Daoy (cell line): ENCODE measurements around the gene PI3. TPM values are rescaled to one million over a fixed set of nuclear protein-coding genes. Genes with fewer than 3 reads are reported as not detected.
"Not testable (repeated sequence)": the region's sequence is repeated elsewhere in the genome, so short reads cannot be mapped to it uniquely, and the experiment has no call there.

Experiments
- DNase-seq: peaks from one replicate; pipeline ENCODE4 v3.0.0-alpha.2; 2015; ENCODE audit warnings: low read depth
- total RNA-seq: library from RNA; depleted of rRNA; stranded (reverse); fragments of >200 nt; shearing (Covaris generic); gene quantifications from 2 replicates; pipeline ENCODE4 v1.2.3, GENCODE V29; 2014; rRNA removed

The PI3 gene, protein sequence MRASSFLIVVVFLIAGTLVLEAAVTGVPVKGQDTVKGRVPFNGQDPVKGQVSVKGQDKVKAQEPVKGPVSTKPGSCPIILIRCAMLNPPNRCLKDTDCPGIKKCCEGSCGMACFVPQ
- not detected in 2 replicates for total RNA-seq

DNA sequence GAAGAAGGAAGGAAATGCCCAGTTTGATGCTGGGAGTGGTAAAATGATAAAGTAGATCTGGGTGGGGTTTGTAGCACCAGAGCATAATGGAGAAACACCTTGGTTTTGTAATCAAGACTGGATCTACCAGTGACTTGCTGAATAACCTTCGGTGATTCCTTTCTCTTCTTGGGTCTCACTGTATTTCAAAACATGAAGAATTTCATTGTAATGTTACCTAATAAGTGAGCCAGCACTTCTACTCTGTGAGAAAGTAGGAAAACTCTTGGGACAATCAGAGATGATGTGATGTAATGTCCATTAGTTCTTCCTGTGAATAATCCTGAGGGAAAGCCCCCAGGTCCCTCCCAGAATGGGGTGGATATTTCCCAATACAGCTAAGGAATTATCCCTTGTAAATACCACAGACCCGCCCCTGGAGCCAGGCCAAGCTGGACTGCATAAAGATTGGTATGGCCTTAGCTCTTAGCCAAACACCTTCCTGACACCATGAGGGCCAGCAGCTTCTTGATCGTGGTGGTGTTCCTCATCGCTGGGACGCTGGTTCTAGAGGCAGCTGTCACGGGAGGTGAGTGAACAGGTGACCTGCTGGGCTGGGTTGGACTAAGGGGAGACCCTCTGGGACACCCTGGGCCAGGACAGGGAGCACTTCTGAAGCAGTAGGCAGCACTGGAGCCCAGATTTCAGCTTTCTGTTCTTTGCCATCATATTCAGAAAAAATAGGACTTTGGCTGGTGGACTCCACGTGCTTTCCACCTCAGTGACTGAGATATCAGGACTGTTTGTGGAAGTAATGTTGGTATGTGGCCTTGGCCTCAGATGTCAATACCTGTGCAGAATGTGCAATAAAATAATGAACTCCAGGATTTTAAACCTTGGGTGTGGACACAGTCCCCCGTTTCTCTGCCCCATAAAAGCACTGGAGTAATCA is at the start of gene PI3:
Gene PI3 (plus strand): TSS at position 469 of the 931 bp plus-strand sequence. CDS start 21 bp downstream, at position 490.
- DNase-seq = peak; percentile 20

DNA sequence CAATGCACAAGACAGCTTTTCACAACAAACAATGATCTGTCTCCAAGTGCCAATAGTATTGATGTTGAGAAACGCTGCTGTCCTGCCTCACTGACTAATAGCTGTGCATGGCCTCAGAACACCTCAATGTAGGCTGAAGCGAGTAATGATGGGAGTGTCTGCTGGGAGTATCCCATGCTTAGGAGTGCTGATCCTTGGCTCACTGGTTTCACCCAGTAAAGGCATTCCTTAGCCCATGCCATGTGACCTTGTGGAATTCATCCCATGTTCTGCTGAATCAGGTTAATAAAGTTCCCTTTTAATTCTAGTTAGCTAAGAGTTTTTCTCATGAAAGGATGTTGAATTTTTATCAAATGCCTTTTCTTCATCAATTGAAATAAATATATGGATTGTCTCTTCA is 46.6 kb upstream of the PI3 start:
- DNase-seq = no peak

DNA sequence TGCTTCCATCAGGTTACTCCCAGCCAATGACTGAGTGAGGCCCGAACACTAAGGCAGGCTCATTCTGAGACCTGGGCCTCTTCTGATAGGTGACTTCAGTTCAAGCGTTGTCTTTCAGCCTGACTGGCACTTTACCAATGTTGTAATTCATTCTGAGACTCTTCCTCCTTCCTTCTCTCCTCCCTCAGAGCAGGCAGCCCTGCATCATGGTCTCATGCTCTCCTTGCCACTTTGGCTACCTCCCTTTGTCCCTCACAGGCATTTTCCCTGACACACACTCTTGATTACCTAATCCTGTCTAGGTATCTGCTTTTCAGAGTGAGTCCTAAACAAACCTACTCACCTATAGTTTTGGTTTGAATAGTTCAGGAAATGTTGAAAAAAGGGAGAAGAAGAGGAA is 37.8 kb upstream of the PI3 start:
- no peak for DNase-seq

DNA sequence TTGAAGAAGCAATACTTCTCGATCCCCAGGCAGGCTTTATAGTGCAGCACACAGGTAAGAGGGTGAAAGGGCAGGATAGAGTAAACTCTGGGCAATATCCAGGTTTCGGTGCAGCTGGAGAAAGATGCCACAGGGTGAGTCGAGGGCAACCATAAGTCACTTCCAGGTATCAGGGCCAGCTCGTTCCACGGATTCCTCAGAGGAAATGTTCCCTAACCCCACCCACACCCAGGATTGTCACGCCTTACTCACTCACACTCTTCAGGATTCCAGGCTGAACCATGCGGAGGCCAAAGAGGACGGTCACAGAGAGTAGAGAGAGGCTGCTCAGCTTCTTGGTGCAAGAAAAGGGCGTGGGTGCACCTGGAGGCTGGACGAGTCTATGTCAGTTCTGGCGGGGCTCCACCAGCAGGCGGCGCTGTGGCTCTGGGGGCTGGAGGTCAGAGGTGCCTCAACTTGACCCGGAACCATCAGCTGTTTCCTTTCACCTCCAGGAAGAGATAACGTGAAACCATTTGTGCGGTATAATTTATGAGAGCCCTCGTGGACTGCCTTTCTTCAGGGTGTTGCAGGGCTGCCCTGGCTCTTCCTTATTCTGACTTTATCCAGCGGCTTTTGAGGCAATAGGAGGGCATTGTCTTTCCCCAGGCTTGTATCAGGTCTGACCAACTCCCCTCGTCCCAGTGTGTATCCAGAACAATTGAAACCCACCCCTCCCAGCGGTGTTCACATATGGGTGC is 36.0 kb upstream of the PI3 start:
- peak; percentile 43 for DNase-seq

DNA sequence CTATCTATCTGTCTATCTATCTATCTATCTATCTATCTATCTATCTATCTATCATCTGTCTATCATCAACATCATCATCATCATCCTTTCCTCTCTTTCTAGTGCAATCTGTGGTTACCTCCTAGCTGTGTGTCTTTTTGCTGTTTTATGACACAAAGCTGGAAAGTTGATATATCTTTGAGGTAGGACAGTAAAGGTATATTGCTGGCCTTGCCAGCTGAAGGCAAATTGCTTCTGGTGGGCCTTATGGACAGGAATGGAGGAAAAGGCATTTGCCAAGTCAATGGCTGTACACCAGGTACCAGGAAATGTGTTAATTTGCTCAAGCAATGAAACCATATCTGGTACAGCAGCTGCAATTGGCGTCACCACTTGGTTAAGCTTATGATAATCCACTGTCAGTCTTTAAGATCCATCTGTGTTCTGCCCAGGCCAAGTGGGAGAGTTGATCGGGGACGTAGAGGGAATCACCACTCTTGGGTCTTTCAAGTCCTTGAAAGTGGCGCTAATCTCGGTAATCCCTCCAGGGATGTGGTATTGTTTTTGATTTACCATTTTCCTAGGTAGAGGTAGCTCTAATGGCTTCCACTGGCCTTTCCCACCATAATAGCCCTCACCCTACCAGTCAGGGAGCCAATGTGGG is 34.8 kb upstream of the PI3 start:
- not testable (repeated sequence) for DNase-seq

DNA sequence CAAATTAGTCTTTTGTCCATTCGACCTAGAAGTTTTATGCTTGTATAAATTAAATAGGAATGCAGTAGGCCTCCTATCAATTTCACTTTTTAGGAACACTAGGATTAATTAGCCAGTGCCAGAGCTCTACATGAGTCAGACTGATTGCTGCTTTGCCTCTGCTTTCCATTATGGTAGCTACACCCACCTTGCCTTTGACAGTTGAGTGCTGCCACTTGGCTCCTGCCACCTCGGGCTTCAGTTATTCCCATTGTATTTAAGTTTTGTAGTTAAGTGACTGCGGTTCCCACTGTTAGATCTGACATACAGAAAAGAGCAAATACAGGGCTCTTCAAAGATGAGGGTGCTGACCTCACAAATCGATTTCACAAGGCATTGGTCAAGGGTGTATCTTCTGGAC is 33.9 kb upstream of the PI3 start:
- no peak for DNase-seq

DNA sequence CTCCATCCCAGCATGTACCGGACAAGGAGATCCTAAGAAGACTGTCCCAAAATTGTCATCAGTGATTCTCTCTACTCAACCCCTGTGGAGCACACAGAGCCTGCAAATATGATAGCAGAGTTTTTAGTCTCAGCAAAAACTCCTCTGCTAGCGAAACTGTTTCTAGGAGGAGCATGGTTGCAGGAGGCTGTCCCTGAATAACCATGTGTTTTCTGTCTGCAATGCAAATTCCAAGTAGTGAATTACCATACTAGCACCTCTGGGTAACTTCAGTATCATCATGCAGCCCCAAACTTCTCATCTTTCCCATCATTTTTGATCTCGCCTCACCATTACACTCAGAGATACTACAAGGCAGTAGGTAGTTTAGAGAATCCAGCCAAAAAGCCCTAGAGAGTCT is 25.6 kb upstream of the PI3 start:
- DNase-seq = no peak

DNA sequence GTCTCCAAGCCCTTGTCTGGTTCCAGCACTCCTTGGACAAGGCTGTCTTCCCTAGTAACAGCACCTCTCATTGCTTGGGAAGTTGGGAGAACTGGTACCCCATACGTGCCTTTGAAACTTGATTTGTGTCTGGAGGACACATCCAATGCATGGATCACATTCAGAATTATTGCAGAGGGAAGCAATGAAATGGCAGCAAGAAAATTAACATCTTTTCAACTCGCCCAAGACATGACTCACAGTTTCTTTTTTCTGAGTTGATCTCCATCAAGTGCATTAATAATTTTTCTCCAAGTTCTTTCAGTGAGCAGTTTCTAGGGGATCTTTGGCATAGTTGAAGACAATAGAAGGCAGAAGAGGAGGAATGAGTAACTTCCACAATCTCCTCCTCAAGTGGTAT is 22.3 kb upstream of the PI3 start:
- no peak for DNase-seq

DNA sequence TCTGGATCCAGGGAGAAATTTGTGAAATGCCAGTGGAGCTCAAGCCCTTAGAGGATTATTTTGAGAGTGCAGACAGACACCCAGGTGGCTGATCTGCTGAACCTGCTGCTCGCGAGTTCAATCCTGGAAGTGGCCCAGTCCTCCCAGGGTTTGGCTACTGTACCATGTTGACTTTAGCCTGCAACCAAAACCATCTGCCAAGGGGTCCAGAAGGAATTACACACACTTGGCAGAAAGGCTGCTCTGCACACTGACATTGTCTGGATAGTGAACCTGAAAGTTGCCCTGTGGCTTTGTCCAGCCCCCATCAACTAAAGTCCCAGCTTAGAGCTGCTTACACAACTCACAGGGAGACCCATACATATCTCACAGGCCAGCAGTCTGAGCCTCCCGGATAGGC is 21.6 kb upstream of the PI3 start:
- DNase-seq = no peak

DNA sequence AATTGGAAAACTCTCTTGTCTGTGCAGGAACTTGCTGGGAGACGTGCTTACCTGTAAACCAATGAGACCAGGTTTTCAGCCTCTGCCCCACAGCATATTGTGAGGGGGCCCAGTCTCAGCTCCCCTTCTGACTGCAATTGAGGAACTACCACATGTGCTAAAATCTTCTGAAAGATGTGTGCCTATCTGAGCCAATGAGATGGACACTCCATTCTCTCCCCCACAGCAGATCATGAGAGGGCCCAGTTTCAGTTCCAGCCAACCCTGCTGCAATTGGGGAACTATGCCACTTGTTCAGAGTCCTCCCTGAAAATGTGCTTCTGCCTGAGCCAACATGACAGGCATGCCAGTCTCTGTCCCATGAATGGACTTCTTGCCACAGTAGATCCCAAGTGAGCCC is 20.9 kb upstream of the PI3 start:
- DNase-seq = no peak

DNA sequence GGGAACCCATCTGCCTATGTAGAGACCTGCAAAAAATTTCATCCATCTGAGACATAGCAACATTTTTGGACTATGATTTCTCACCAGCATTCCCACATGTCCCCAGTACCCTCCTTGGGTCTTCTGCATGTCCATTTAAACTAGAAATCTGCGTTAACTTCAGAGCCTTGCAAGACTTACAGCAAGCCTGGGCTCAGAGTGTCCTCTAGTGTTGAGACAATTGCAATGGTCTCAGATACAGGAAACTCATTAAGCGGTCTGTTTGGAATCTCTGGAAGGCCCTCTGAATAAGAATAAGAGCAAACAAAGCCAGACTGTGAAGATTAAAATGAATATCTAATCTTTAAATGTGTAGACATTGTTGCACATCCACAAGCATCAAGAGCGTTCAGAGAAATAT is 20.5 kb upstream of the PI3 start:
- DNase-seq = no peak

DNA sequence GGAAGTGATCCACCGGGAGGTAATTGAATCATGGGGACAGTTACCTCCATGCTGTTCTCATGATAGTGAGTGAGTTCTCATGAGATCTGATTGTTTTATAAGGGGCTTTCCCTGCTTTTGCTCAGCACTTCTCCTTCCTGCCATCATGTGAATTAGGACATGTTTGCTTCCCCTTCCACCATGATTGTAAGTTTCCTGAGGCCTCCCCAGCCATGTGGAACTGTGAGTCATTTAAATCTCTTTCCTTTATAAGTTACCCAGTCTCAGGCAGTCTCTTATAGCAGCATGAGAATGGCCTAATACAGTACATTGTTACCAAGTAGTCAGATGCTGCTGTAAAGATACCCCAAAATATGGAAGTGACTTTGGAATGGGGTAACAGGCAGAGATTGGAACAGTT is 19.9 kb upstream of the PI3 start:
- not testable (repeated sequence) for DNase-seq

DNA sequence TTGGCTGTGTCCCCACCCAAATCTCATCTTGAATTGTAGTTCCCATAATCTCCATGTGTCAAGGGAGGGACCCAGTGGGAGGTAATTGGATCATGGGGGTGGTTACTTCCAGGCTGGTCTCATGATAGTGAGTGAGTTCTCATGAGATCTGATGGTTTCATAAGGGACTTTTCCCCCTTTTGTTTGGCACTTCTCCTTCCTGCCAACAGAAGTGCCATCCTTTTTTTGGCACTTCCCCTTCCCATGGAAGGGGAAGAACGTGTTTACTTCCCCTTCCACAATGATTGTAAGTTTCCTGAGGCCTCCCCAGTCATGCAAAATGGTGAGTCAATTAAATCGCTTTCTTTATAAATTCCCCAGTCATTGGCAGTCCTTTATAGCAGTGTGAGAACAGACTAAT is 18.0 kb upstream of the PI3 start:
- no peak for DNase-seq

DNA sequence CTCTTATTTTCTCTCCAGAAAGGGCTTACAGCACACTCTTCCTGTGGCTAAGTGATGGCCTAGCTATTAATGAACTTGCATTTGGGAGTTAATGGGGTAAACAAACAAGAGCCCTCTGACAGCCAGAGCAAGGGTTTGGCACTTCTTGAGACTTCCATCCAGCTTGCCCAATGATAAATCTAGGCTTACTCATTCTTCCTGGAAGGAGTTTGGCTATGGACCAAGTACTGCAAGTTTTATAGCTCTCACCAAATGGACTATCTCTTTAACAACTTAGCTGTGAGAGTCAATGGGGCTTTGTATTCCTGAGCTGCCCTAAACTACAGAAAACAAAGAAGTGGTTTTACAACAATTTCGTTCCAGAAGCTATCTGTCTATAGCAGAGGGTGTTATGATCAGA is 16.7 kb upstream of the PI3 start:
- DNase-seq = no peak

DNA sequence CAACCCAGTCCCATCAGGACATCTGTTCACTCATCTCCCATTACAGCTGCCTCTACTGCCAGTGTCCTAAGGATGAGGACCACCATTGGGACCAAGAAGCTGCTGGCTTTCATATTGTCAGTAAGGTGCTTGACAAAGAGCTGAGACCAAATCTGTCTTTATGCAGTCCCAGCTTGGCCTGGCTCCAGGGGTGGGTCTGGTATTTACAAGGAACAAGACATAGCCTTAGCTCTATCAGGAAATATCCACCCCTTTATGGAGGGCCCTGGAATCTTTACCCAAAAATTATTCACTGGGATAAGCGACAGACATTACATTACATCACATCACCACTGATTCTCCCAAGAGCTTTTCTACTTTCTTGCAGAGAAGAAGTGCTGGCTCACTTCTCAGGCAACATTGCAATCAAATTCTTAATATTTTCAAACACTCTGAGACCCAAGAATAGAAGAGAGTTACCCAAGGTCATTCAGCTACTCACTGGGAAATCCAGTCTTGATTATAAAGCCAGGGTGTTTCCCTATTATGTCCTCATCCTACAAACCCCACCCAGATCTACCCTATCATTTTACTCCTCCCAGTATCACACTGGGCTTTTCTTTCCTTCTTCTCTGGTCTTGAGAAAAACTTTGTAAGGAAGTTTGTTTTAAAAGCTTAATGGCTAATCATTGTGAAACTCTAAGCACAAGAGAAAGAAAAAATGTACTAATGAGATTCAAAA is 11.5 kb upstream of the PI3 start:
- DNase-seq = no peak

DNA sequence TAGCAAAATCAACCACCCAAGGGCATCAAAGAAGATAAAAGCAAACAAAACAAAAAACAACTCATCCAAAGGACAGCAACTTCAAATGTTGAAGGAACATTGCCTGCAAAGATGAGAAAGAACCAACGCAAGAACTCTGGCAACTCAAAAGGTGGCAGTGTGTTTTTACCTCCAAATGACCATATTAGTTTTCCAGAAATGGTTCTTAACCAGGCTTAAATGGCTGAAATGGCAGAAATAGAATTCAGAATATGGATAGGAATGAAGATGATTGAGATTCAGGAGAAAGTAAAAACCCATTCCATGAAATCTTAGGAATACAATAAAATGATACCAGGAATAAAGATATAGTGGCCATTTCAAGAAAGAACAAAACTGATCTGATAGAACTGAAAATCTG is 9.8 kb upstream of the PI3 start:
- DNase-seq = no peak

DNA sequence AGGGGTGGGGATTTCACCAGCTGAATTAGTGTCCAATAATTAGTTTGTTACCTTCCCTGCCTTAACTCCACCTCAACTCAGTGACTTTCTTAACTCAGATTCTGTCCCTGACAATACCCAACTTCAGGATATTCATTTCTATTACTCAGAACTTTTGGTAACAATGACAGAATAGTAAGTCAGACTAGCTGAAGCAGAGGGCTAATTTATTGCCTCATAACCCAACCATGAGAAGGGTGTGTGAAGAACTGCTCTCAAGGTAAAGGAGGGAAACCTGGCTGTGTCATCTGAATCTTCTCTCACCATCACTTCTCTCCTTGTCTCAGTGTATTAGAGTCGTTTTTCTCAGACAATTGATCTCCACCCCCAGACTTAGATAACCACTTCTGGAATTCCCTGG is 1.2 kb upstream of the PI3 start:
- DNase-seq = no peak

DNA sequence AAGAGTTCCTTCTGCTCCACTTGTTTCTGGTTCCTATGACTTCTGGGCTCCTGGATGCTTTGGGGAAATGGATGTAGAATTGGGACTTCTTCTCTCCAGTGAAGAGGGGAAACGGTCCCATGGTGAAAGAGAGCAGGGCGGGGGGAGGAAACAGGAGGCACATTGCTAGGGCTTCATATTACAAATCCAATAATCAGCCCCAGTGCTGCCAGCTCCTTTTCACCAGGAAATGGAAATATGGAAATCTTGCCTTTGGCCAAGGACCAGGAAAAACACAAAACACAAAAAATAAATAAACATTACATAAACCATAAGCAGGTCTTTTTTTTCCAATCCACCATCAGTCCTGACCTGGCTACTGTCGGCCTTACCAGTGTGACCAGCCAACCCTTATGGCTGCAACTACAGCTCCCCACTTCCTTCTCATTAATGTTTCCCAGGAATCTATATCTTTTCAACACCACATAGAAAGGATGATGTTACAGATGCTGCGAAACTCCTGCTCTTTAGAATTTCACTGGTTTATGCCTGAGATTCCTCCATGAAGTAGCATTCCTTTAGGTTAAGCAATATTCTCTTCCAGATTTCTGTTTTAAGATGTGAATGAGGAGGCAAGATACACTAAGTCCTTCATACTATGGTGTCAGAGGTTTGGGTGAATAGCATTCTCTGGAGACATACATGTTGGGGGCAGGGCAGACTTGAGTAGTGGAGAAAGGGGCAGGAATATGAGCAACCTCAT is 2.0 kb downstream of the PI3 start:
- DNase-seq = no peak

DNA sequence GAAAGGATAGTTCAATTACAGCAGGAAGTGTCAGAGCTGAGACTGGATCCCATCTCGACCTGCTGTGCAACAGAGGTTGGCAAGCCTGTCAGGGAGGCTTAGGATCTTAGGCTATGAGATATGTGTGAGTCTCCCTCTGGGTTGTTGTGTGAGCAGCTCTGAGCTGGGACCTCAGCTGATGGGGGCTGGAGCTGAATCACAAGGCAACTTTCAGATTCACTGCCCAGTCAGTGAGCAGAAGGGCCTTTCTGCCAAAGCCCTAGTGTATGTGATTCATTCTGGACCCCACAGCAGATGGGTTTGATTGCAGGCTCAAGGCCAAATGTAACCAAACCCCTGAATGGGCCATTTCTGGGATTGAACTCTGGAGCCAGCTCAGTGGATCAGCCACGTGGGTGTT is 4.5 kb downstream of the PI3 start:
- DNase-seq = no peak

DNA sequence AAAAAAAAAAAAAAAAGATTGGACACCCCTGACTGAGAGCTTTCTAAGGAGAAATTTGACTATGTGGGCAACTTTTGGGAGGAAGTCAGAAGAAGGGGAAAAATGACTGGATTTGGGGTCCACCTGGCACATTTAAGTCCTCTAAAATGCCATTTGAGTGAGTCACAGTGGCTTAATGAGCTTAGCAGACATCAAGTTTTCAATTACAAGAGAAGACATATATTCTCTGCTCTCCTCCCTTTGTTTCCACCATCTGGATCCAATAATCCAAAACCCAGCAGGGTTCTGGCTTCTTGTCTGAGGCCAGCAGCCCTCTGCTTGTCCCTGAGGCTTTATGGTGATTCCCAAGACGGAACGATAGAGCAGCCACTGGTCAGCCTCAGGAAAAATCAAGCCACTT is 6.9 kb downstream of the PI3 start:
- DNase-seq = no peak

DNA sequence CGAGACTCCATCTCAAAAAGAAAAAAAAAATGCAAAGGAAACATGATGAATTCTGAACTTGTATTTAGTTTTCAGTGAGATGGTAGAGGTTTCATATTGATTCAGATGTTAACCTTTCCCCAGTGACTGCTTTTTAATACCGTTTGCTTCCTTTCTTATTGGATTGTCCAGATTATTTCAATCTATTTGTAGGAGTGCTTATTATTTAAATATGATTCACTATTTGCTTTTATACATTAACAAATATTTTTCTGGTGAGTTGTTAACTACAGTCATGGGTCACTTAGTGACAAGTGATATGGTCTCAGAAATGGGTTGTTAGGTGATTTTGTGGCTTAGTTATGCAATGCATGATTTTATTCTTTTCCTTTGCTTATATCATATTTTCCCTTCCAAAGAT is 8.4 kb downstream of the PI3 start:
- DNase-seq = no peak
